ENCODE measurements around the gene SND1.

SND1 gene

DNA sequence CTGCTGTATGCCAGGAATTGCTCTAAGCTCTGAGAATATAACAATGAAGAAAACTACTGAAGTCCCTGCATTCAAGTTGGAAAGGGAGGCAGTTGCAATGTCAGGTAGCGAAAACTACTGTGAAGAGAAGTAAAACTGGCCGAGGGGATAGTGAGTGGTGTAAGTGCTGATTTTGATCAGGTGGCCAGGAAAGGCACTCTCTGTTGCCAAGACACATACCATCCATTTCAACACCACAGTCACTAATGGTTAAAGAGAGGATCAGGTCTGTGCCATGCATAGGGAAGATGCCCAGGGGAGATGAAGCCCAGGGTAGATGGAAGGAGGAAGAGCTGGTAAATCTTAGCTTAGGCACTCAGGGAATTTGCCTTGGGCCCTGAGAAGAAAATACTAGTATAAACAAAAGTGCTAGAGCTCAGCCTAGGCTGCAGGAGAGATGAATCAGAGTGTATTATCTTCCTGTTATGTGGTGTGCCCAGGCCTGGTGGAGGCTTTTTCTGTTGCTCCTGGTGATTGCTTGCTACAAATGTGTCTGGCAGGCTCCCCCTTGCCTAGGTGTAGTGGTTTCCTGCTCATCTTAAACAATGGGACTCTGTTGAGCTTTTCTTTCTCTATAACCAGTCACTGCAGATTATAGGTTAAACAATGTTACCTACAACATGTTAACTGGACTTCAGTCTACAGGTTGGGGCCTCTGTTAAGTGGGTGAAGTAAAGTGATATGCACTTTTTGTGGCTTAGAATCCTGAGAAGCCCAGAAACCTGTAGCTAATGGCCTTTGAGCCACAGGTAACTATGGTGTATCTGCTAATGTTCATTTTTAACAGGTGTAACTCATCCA is 253.7 kb downstream of the SND1 start:
- no peak for DNase-seq (ENCODE audit: low read depth in 2 of 2)

DNA sequence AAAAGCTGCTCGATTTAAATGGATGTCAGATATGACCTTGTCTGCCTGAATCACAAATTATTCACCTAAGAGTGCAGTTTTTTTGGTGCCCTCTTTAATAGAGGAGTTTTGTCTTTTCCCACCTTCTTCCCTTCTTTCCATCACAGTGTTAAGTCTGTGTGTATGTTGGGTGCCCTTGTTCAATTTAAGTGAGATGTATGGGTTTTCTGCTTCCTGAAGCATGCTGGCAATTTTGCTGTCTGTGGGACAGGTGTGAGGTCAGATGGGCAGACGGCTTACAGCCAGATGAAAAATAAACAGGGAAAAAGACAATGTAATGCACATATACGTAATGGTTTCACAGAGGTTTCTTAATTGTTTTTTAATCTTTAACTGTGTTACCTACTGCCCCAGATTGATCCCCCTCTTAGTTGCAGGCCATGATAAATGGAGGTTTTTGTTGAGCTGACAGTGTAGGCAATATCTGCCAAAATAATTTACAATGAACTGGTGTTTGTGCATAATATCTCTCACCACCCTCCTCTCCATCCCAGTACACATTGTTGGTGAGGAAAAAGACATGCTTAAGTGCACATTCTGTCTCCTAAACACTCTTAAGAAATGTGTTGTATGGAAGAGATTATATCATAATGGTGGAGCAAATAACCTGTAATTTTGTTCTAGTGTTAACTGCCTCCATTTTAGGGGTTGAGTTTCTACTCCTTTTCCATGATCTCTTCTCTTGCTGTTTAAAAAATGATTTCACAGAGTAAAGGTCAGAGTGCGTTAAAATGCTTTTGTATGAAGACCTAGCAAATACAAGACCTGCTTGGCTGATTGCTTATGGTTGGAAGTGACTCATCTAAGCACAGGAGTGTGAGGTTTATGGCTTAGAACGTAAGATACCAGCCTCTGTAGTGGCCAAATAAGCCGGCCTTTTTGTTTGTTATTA is 255.4 kb downstream of the SND1 start:
- no peak for DNase-seq (ENCODE audit: low read depth in 2 of 2)

DNA sequence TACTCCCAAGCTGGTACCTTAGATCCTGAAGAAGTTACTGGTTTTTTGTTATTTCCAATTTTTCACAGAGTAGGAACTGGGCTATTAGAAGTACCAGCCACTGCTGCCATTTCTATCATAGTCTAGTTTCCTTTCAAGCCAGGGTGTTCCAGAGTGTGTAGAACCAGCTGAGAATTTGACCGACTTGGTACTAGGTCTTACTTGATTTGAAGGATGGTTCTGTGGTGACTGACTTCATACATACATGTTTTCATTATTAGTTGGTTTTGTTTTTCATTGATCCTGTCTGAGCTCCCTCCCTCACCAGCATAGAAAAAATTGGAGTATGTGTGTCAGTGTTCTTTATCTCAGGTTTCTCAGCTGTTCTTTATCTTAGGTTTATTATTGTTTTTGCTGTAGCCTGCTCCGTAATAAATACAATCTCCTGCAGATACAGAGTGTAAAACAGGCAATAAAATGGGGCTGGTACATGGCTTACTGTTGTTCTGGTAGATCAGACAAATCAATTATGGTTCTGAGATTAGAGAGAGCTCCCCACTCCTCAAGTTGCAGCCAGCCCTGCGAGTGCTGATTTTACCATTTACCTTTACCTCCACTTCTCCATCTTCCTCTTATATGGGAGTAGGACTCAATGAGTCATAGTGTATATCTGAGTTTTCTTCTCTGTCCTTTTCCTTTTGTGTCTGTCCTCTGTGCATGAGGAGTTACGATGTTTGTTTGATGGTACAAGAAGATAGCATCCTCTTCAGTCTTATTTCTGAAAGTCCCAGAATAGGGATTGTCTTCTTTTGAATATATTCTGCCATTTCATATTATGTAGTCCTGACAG is 256.6 kb downstream of the SND1 start:
- DNase-seq (ENCODE audit: low read depth in 2 of 2), result no peak

DNA sequence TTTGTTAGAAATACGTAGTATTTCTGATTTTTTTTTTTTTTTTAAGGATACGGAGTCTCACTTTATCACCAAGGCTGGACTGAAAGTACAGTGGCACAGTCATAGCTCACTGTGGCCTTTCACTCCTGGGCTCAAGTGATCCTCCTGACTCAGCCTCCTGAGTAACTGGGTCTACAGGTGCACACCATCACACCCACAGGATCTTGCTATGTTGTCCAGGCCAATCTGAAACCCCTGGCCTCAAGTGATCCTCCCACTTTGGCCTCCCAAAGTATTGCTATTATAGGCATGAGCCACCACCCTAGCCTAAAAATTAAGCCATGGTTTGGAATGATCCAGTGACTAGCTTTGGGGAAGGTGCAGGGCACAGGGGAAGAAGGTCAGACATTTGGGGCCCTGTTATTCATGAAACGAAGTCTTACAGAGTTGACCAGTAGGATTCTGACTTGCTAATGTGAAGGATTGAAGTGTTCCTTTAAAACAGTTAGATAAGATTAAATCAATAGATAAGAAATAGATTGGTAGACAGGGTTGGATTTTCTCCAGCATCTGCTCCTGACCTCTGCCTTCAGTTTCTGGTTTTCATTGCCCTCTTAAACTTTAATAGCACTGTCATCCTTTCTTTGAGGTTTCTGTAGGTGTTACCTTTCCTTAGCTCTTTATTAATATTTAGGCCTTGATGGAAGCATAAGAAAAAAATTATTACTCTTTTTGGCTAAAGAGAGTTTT is 257.6 kb downstream of the SND1 start:
- no peak for DNase-seq (ENCODE audit: low read depth in 2 of 2)

DNA sequence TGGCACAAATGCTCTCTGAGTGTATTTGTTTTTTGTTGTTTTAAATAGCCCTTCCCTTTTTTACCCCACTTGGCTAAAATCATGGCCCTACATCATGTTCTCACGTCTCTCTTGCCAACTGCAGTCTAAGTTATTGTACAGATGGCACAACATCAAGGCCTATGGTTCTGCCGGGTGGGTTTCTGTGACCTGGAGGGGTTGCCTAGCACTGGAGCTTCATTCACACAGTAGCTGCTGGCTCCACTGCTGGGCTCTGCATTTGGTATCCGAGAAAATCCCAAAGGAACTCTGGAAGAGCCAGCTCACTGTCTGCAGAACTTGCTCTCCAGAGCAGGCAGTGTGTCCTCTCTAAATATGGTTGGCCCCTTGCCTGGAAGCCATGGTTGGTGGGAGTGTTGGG is 258.7 kb downstream of the SND1 start:
- DNase-seq (ENCODE audit: low read depth in 2 of 2), result no peak

DNA sequence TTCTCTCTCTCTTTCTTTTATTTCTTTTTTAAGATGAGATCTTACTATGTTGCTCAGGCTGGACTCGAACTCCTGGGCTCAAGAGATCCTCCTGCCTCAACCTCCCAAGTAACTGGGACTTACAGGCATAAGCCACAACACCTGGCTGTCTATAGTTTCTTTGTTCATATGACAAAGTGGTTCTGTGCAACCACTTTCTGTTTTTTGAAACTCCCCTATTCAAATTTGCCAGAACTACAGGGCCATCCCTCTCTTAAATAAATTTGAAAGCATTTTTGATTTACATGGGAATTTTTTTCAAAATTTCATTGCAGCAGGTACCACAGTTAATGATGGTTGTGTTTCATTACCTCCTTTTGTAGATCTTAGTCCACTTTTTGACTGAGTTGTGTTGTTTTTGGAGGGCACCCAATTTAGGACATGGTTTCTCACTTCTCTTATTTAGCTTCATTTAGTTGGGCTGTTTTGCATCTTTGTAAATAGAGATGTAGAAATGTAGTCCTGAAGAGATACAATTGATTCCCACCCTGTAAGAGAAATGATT is 260.0 kb downstream of the SND1 start:
- no peak for DNase-seq (ENCODE audit: low read depth in 2 of 2)

DNA sequence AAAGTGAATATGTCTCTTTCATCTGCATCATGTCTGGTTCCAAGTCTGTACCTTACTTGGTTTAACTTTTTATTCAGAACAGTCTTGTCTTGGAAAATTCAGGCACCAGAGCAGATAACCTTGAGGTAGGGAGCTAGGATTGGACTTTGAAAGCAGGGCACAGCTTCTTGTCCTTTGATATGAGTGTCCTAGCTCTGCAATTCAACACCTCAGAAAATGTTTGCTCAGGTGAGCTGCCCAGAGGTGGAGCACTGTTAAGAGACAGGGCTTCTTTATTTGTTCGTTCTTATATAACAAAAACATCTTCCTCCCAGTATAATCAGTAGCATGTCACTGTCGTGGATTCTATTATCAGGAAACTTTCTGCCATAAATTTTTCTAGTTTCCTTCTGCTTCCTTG is 260.9 kb downstream of the SND1 start:
- no peak for DNase-seq (ENCODE audit: low read depth in 2 of 2)

DNA sequence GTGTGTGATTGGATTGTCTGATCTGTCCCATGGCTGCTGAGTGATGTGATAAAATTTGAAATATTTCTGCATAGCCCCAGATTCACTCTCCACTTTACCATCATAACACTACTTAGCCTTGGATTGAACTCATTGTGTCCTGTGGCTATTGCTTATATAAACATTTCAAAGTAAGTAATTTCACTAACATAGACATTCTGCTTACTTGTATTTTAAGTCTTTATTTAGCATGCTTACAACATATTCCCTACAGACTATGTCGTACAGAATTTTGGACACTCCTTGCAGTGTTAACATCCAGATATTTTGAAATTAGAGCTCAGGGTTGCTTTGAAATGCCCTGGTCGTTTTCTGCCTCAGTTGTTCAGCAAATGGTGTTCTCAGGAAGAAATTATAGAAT is 261.7 kb downstream of the SND1 start:
- no peak for DNase-seq (ENCODE audit: low read depth in 2 of 2)

DNA sequence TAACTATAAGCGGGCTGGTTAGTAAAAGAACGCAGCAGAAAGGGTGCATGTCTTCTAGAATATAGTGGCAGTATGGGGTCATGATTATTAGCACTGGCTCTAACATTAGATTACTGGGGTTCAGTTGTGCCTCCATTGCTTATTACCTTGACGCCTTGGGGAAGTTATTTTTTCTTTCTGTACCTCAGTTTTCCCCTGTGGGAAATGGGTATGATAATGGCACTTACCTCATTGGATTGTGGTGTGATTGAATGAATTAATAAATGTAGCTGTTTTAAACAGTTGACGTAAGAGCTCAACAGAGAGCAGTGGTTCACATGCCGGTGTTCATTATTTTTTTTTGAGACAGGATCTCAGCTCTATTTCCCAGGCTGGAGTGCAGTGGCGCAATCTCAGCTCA is 262.7 kb downstream of the SND1 start:
- no peak for DNase-seq (ENCODE audit: low read depth in 2 of 2)

DNA sequence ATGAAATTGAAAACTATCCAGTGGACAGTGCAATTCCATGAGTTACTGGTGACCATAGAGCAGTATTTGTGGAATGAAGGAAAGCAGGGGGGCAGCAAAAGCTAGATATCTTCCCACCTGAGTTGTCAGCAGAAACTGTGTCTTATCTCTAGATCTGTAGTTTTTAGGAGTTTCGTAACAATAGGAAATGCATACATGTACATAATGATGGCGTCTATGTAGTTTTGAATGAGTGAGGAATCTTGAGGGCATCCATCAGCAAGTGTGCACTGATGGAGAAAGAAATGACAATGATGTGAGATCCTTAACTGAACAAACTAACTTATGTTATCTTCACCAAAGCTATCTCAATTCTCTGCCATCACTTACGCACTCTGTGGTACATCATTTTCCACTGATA is 264.7 kb downstream of the SND1 start:
- DNase-seq (ENCODE audit: low read depth in 2 of 2), result no peak

DNA sequence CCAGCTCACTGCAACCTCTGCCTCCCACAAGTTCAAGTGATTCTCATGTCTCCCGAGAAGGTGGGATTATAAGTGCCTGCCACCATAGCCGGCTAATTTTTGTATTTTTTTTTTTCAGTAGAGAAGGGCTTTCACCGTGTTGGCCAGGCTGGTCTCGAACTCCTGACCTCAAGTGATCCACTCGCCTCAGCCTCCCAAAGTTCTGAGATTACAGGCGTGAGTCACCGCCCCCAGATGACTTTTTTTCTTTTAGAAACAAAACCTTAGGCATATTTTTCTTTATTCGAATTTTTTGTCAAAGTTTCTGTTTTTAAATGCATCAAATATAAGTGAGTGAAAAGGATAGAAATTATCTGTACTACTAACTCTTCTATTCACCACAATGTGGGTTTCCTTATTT is 266.1 kb downstream of the SND1 start:
- no peak for DNase-seq (ENCODE audit: low read depth in 2 of 2)

DNA sequence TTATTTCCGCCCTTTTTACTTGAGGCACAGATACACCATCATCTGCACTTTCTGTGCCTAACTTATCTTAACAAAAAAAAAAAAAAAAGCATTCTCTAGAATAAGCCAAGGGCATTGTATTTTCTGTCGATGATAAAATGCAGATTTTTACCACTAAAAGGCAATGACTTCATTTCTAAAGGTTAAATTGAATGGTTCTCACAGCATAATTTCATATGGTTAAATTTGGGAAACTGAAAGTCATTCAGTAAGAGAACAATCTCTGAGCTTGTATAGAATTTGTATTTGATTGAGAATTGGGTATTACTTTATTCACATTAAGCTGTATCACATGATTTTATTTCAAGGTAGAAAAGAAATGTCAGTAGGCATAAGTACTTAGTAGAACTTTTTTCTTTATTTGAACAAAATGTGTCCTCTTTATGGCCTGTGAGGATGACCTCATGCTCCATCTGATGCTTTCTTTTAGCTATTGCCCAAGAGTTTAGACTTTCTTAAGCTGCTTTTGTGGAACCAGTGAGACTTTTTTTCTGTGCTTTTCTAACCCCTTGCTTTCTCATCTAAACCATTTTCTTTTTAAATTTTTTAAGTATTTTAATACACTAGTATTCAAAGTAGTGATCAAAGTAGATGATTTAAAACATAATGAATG is 268.9 kb downstream of the SND1 start:
- no peak for DNase-seq (ENCODE audit: low read depth in 2 of 2)

DNA sequence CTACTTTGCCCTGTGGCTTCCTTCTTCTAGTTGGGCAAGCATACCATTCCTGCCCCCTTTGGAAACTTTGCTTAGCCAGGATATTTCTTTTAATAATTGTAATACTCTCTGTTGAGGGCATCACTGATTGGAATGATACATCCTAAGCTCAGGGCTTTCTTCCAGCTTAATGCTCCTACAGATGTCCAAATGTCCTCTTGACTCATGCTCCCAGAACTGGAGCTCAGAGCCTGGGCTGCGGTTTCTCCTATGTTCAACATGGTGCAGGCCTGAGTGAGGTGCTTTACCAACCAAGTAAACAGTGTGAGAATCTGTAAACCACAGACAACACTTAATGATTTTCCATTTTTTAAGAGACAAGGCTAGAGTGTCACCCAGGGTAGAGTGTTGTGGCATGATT is 270.7 kb downstream of the SND1 start:
- no peak for DNase-seq (ENCODE audit: low read depth in 2 of 2)

DNA sequence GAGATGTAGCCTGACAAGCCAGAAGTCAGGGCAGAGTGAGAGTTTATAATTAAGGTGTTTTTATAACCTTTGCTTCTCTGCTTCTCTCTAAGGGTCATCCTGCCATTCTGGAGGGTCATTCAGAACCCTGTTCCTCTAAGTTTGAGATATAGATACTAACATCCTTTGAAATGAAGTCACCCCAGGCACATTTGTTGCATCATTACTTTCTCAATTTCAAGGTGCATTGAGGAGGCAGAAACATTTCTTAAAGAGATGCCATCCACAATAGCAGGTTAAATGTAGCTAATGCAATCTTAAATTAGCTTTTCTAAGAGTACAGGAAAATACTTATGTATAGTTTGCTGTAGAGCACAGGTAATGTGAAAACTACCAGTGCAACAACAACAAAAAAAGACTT is 272.9 kb downstream of the SND1 start:
- DNase-seq (ENCODE audit: low read depth in 2 of 2), result no peak

DNA sequence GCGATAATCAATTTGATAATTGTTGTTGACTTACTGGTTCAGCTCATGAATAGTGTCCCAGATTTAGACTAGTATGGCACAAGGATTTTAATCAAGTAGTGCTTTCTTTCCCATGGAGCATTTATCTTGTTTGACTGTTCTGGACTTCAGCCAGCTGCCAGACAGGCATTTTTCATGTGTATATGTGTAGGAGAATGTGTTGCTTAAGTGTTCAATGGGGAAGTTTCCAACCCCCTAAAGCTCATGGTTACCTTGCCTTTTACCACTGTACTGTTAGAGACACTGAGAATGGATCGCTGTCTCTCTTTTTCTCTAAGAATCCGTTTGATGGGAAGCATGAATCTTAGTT is 275.3 kb downstream of the SND1 start:
- DNase-seq (ENCODE audit: low read depth in 2 of 2), result no peak

DNA sequence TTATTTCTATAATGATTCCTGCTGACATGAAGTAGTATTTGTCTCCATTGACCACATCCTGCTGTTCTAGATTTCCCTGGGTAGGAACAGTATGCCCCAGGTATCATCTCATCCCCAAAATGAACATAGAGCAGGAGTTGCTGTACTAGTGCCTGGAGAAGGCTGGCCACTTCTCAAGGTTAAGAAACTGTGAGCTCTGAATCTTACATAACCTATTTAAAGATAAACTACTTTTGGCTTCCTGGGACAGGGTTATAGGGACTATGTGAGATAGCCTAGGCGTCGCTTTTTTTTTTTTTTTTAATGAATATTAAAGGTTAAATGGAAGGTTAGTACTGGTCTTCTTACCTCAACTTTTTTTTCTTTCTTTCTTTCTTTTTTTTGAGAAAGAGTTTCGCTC is 276.2 kb downstream of the SND1 start:
- no peak for DNase-seq (ENCODE audit: low read depth in 2 of 2)

DNA sequence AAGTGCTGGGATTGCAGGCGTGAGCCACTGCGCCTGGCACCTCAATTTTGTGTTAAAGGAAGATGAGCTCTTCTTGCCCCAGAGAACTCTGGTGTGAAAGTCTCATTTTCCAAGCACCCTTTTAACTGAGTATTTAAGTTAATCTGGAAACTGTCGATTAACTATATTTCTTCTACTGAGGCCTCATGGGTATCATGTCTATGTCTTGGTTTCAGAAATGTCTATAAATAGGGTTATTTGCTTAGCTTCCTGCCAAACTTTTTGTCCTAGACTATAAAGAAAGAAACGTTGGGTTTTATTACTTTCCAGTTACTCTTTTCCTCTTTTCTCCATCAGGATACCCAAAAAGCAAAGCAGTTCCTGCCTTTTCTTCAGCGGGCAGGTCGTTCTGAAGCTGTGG is 276.9 kb downstream of the SND1 start:
- no peak for DNase-seq (ENCODE audit: low read depth in 2 of 2)

DNA sequence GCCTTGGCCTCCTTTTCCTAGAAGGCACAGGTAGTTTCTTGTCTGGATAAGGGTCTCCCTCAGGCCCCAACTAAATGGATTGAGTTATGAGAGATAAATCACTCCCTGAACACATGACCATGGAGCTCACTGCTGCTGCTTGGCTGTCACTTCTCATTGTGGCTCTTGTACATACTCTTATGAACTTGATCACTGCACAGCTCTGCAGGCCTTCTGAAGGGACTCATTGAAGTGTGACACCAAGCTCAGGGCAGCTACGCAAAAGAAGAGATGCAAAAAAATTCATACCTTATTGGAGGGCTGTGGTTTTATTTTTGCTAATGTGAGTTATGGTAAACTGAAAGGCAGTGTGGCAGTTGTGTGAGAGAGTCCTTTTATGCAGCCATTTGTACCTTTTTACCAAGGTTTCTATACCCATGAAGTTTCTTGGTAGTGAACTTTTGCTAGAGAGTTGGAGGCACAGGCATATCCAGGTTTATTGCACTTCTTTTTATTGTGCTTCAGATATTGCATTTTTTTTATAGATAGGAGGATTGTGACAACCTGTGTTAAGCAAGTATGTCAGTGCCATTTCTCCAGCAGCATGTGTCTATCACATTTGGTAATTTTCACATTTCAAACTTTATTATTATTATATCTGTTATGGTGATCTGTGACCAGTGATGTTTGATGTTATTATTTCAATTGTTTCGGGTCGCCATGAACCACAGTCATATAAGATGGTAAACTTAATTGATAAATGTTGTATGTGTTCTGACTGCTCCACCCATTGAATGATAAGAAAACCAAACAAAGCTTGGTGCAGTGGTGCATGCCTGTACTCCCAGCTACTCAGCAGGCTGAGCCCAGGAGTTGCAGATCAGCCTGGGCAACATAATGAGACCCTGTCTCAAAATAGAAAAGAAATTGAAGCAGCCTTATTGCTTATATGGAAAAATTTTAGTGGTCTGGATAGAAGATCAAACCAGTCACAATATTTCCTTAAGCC is 278.6 kb downstream of the SND1 start:
- DNase-seq (ENCODE audit: low read depth in 2 of 2), result no peak

DNA sequence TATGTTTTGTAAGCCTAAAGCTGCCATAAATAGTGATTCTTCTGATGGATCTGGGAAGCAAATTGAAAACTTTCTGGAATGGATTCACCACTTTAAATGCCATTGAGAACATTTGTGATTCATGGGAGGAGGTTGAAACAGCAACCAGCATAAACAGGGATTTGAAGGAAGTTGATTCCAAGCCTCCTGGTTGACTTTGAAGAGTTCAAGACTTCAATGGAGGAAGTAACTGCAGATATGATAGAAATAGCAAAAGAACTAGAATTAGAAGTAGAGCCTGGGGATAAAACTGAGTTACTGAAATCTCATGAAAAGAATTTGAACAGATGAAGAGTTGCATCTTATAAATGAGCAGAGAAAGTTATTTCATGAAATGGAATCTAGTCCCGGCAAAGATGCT is 280.1 kb downstream of the SND1 start:
- DNase-seq (ENCODE audit: low read depth in 2 of 2), result no peak

DNA sequence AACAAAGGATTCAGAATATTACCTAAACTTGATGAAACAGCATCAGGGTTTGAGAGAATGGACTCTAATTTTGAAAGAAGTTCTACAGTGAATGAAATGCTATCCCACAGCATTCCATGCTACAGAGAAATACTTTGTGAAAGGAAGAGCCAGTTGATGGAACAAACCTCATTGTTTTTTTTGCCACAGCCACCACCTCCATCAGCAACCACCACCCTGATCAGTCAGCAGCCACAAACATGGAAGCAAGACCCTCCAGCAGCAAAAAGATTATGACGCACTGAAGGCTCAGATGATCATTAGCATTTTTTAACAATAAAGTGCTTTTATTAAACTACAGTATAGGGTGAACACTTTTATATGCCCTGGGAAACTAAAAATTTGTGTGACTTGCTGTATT is 280.5 kb downstream of the SND1 start:
- DNase-seq (ENCODE audit: low read depth in 2 of 2), result no peak
